K562 (cell line): ENCODE results near the gene SNRNP70. TPM values are rescaled to one million over a fixed set of nuclear protein-coding genes. Genes with fewer than 3 reads are reported as not detected.

Experiments
- ARID3A ChIP-seq: IDR thresholded peaks from 2 replicates; pipeline ENCODE4 v1.6.1; 2012; ENCODE audit warnings: low read depth, low read length, improper control_type of control experiment, borderline replicate concordance
- ARNT ChIP-seq, 2 experiments: fragments of 450-650 bp; IDR thresholded peaks; 2 replicates each; pipeline ENCODE4 v1.6.1; 2016; ENCODE audit warnings: mild to moderate bottlenecking in 1 of 2
- ASH1L ChIP-seq: fragments of 450-650 bp; IDR thresholded peaks from 2 replicates; pipeline ENCODE4 v1.6.1; 2018; ENCODE audit warnings: borderline replicate concordance, mild to moderate bottlenecking, low read depth; ENCODE audit not compliant: partially characterized antibody
- BRD4 ChIP-seq: fragments of 200-600 bp; sonication (generic); IDR thresholded peaks from 2 replicates; pipeline ENCODE4 v1.6.1; 2017; ENCODE audit warnings: inconsistent platforms
- C11orf30 ChIP-seq: fragments of 450-650 bp; IDR thresholded peaks from 2 replicates; pipeline ENCODE4 v1.6.1; 2016; ENCODE audit warnings: low read depth, mild to moderate bottlenecking
- CTCF ChIP-seq, 3 experiments: IDR thresholded peaks in 2 of 3; conservative IDR thresholded peaks in 1 of 3; 2 replicates each; pipeline ENCODE4 v1.5.1; 2011 to 2012; ENCODE audit warnings: low read length in 3 of 3, mild to moderate bottlenecking in 3 of 3, control low read depth in 2 of 3, improper control_type of control experiment in 1 of 3, inconsistent platforms in 1 of 3, low read depth in 1 of 3, mixed read lengths in 1 of 3, moderate library complexity in 1 of 3; ENCODE audit not compliant: insufficient read depth in 2 of 3
- CTCFL ChIP-seq: IDR thresholded peaks from 2 replicates; pipeline ENCODE4 v1.6.1; 2011; ENCODE audit warnings: borderline replicate concordance, low read depth, mild to moderate bottlenecking, moderate library complexity, low read length; ENCODE audit not compliant: insufficient read depth, poor library complexity, severe bottlenecking
- DDX20 ChIP-seq: fragments of 450-650 bp; IDR thresholded peaks from 2 replicates; pipeline ENCODE4 v1.6.1; 2016; ENCODE audit warnings: missing genetic modification characterization, low read depth, mild to moderate bottlenecking, missing compliant biosample characterization, moderate library complexity
- E2F3 ChIP-seq: fragments of 250-450 bp; sonication (Bioruptor Pico); IDR thresholded peaks from 2 replicates; pipeline ENCODE4 v1.4.0; 2020; ENCODE audit warnings: mild to moderate bottlenecking
- ETS1 ChIP-seq: conservative IDR thresholded peaks from 2 replicates; pipeline ENCODE4 v1.6.1; 2011; ENCODE audit warnings: low read depth, mild to moderate bottlenecking, low read length; ENCODE audit not compliant: control insufficient read depth
- EWSR1 ChIP-seq: fragments of 450-650 bp; IDR thresholded peaks from 2 replicates; pipeline ENCODE4 v1.6.1; 2018; ENCODE audit warnings: borderline replicate concordance, mild to moderate bottlenecking, low read depth, moderate library complexity; ENCODE audit not compliant: partially characterized antibody
- HMG20B ChIP-seq: fragments of 250-450 bp; sonication (Bioruptor Pico); IDR thresholded peaks from 2 replicates; pipeline ENCODE4 v1.5.0; 2021; ENCODE audit warnings: mild to moderate bottlenecking
- MED1 ChIP-seq: sonication (generic); formaldehyde crosslinking; IDR thresholded peaks from 2 replicates; pipeline ENCODE4 v1.8.1; 2023; ENCODE audit warnings: missing genetic modification reagents, borderline replicate concordance
- PCBP1 ChIP-seq: fragments of 200-400 bp; formaldehyde crosslinking; IDR thresholded peaks from 2 replicates; pipeline ENCODE4 v1.6.1; 2018; ENCODE audit warnings: mild to moderate bottlenecking, low read depth, low read length; ENCODE audit not compliant: poor library complexity, severe bottlenecking
- POLR2A ChIP-seq: fragments of 450-650 bp; conservative IDR thresholded peaks from 2 replicates; pipeline ENCODE4 v1.6.1; 2016
- POU5F1 ChIP-seq: fragments of 150-350 bp; IDR thresholded peaks from 2 replicates; pipeline ENCODE4 v1.6.1; 2014; ENCODE audit warnings: borderline replicate concordance, low read length, low read depth, mild to moderate bottlenecking; ENCODE audit not compliant: partially characterized antibody
- TAF9B ChIP-seq: fragments of 450-650 bp; IDR thresholded peaks from 2 replicates; pipeline ENCODE4 v1.6.1; 2018; ENCODE audit warnings: mild to moderate bottlenecking; ENCODE audit not compliant: partially characterized antibody
- TFAM ChIP-seq: fragments of 250-450 bp; sonication (Bioruptor Pico); conservative IDR thresholded peaks from 2 replicates; pipeline ENCODE4 v1.5.0; 2021; ENCODE audit warnings: mild to moderate bottlenecking, moderate library complexity
- WHSC1 ChIP-seq: IDR thresholded peaks from one replicate; pipeline ENCODE4 v1.6.1; 2012; ENCODE audit warnings: low read length, control low read depth, inconsistent platforms
- ZBTB8A ChIP-seq: fragments of 450-650 bp; IDR thresholded peaks from 2 replicates; pipeline ENCODE4 v1.6.1; 2018; ENCODE audit warnings: mild to moderate bottlenecking, moderate library complexity; ENCODE audit not compliant: partially characterized antibody
- ZNF239 ChIP-seq: fragments of 250-450 bp; sonication (Bioruptor Pico); IDR thresholded peaks from 2 replicates; pipeline ENCODE4 v1.4.0; 2020; ENCODE audit warnings: mild to moderate bottlenecking
- polyA plus RNA-seq, 8 experiments: library from polyadenylated mRNA; depleted of rRNA in 4 of 8; stranded (reverse) in 5 of 8; unstranded in 3 of 8; fragments of >200 nt; fragmentation: Nextera tagmentation in 2 of 8; fragmentation: Illumina TruSeq in 1 of 8; extraction: Ambion mirVana in 2 of 8; extraction: Trizol in 1 of 8; gene quantifications; 2 replicates each; pipeline versions ENCODE4 v1.2.1 to v1.2.3, GENCODE V29; 2011 to 2014; ENCODE audit warnings: inconsistent platforms in 1 of 8, missing spikeins in 1 of 8
- total RNA-seq, 7 experiments: library from RNA; depleted of rRNA in 6 of 7; stranded (reverse); fragments of >200 nt in 6 of 7; fragmentation: Illumina TruSeq in 2 of 7; extraction: Trizol in 2 of 7; gene quantifications; 2 replicates each; pipeline versions ENCODE4 v1.2.1 to v1.2.3, GENCODE V29; 2011 to 2021; ENCODE audit warnings: low replicate concordance in 1 of 7

Gene SNRNP70
- total and polyA plus RNA-seq, 9 of the 15 experiments (the other 6 are each of a cell fraction or from before 2014, with no cell fraction given), result 2.8 to 496 (median 136) TPM

GRCh38 chr19:49157445-49158224, 72.4 kb downstream of the SNRNP70 start, which contains the start of gene TRPM4 (continued):
- peak; percentile 6 for TF ChIP-seq CTCFL
- TF ChIP-seq TFAM (CRISPR knock-in tag), result no peak
- TF ChIP-seq ARID3A, result no peak
- no peak for TF ChIP-seq HMG20B (CRISPR knock-in tag)
- 0 out of 2 replicates have a peak, but pooled peaks have one; percentile 44 for TF ChIP-seq E2F3 (CRISPR knock-in tag)
- peak; percentile 96 for TF ChIP-seq POLR2A
- TF ChIP-seq MED1 (CRISPR knock-in tag), result no peak
- no peak for TF ChIP-seq ARNT (IDR thresholded peaks at IDR 0.05)
- TF ChIP-seq ZBTB8A, result no peak
- TF ChIP-seq ASH1L, result no peak
- TF ChIP-seq C11orf30, result no peak
- no peak for TF ChIP-seq BRD4
- no peak for TF ChIP-seq EWSR1
- TF ChIP-seq TAF9B, result no peak
- no peak for TF ChIP-seq POU5F1
- TF ChIP-seq DDX20 (tag), result no peak
- no peak for TF ChIP-seq WHSC1
- no peak for TF ChIP-seq ZNF239 (CRISPR knock-in tag)
- peak; percentile 78 for TF ChIP-seq PCBP1
- TF ChIP-seq ETS1, result peak; percentile 51
- no peak for TF ChIP-seq CTCF (IDR thresholded peaks at IDR 0.05 in 2 of 3, conservative IDR thresholded peaks at IDR 0.05 in 1 of 3; ENCODE audit: insufficient read depth in 2 of 3, low read depth in 1 of 3, low read length in 3 of 3)
